ENCODE measurements around the gene SSR2.

The SSR2 gene

GRCh38 chr1:155975375-155976061 lies 45.2 kb downstream of the SSR2 start:
- Histone ChIP-seq H3K4me1 (ENCODE audit: control insufficient read depth in 5 of 5, insufficient read depth in 5 of 5, low read length in 5 of 5) (peaks cover 31 to 93% (median 88%) of the 10 kb centered on the region in 5 donors), H3K27ac (ENCODE audit: low read depth, low read length) (peak overlapping the region; percentile 99), H3K9ac (ENCODE audit: low read length in 5 of 5) (peak overlapping the region; percentile 77 to 93 (median 89)), H3K4me3 (ENCODE audit: low read depth in 1 of 5, low read length in 5 of 5) (peak overlapping the region; percentile 77 to 98 (median 88)), H3K9me3 (ENCODE audit: control insufficient read depth in 5 of 5, low read length in 5 of 5) (no peaks in the 10 kb centered on the region), H3K36me3 (ENCODE audit: control insufficient read depth in 5 of 5, insufficient read depth in 5 of 5, low read length in 5 of 5) (peaks cover 0 to 10% (median 5%) of the 10 kb centered on the region in 5 donors), H3K27me3 (ENCODE audit: control insufficient read depth in 5 of 5, insufficient read depth in 4 of 5, low read length in 5 of 5) (no peaks in the 10 kb centered on the region)

DNA sequence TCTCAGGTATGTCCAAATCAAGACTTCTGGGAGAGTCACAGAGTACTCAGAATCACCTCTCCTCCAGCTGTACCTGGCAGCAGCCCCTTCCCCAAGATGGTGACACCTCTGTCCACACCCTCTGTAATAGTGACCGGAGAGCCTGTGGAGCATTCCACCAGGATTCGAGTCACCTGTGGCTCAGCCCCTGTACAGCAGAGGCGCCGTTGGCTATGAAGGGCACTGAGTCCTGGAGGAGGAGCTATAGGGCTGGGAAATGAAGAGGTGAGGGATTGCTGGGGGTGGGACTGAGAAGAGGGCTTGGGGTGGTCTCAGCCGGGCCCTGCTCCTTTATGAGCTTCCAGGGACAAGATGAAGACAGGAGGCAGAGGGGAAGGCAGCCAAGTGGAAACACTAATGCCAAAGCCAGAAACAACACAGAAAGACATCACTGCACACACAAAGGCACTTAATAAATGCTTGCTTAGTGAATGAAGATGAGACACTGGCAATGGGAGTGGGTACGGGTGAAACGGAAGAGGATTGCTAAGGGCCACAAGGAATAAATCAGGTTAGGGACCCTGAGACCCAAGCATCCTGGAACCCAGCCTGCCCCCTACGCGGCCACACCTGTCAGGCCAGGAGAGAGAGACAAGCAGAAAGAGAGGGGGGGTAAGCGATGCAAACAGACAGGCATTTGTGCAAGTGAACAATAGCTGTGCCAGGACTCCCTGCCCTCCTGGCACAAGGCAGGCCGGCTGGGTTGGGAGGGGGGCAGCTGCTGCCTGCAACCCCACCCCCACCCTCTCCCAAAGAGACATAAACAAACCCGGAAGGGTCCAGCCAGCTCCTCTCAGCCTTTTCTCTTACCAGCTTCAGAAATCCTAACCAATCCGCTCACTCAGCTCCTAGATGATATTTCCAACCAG lies 46.3 kb downstream of the SSR2 start:
- Histone ChIP-seq H3K9me3 (ENCODE audit: control insufficient read depth in 5 of 5, low read length in 5 of 5) (no peaks in the 10 kb centered on the region), H3K27me3 (ENCODE audit: control insufficient read depth in 5 of 5, insufficient read depth in 4 of 5, low read length in 5 of 5) (no peaks in the 10 kb centered on the region), H3K36me3 (ENCODE audit: control insufficient read depth in 5 of 5, insufficient read depth in 5 of 5, low read length in 5 of 5) (peaks cover 0 to 15% (median 6%) of the 10 kb centered on the region in 5 donors), H3K9ac (ENCODE audit: low read length in 5 of 5) (peak overlapping the region in 4 of 5 donors; percentile 46 to 93 (median 84)), H3K4me1 (ENCODE audit: control insufficient read depth in 5 of 5, insufficient read depth in 5 of 5, low read length in 5 of 5) (peaks cover 34 to 93% (median 88%) of the 10 kb centered on the region in 5 donors), H3K4me3 (ENCODE audit: low read depth in 1 of 5, low read length in 5 of 5) (peak overlapping the region; percentile 77 to 98 (median 88)), H3K27ac (ENCODE audit: low read depth, low read length) (peak overlapping the region; percentile 99)

DNA sequence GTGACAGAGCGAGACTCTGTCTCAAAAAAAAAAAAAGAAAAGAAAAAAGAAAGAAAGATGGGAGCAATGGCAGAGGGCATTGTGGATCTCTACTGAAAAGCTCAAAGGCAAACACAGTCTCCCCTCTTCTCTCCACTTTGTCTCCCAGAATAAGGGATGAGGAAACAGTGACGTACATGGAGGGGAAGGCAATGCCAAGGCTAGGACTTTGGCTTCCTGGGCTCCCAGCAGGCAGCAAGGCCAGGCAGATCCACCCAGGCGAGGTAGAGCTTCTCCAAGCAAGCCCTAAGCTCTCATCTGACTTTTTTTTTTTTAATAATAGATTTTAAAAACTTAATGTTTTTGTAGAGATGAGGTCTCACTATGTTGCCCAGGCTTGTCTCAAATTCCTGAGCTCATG lies 47.0 kb downstream of the SSR2 start:
- Histone ChIP-seq H3K9me3 (ENCODE audit: control insufficient read depth in 5 of 5, low read length in 5 of 5) (no peaks in the 10 kb centered on the region), H3K27ac (ENCODE audit: low read depth, low read length) (peak overlapping the region; percentile 99), H3K9ac (ENCODE audit: low read length in 5 of 5) (peak overlapping the region in 1 of 5 donors; percentile 38), H3K36me3 (ENCODE audit: control insufficient read depth in 5 of 5, insufficient read depth in 5 of 5, low read length in 5 of 5) (peaks cover 0 to 22% (median 13%) of the 10 kb centered on the region in 5 donors), H3K27me3 (ENCODE audit: control insufficient read depth in 5 of 5, insufficient read depth in 4 of 5, low read length in 5 of 5) (no peaks in the 10 kb centered on the region), H3K4me1 (ENCODE audit: control insufficient read depth in 5 of 5, insufficient read depth in 5 of 5, low read length in 5 of 5) (peaks cover 37 to 93% (median 88%) of the 10 kb centered on the region in 5 donors), H3K4me3 (ENCODE audit: low read depth in 1 of 5, low read length in 5 of 5) (peak overlapping the region in 1 of 5 donors; percentile 7)

- H3K9ac ChIP-seq (ENCODE audit: low read length in 5 of 5) = peak overlapping the region in 1 of 5 donors; percentile 27
- H3K27ac ChIP-seq (ENCODE audit: low read depth, low read length) = peak overlapping the region; percentile 11
- peak overlapping the region in 1 of 5 donors; percentile 25 for H3K4me3 ChIP-seq (ENCODE audit: low read depth in 1 of 5, low read length in 5 of 5)
These were observed 48.6 kb downstream of the SSR2 start for GRCh38 chr1:155971910-155972809.

GRCh38 chr1:155970531-155971167 lies 50.1 kb downstream of the SSR2 start:
- Histone ChIP-seq H3K9ac (ENCODE audit: low read length in 5 of 5) (peak overlapping the region in 3 of 5 donors; percentile 57 to 77 (median 57)), H3K4me3 (ENCODE audit: low read depth in 1 of 5, low read length in 5 of 5) (peak overlapping the region in 3 of 5 donors; percentile 17 to 35 (median 21)), H3K27me3 (ENCODE audit: control insufficient read depth in 5 of 5, insufficient read depth in 4 of 5, low read length in 5 of 5) (no peaks in the 10 kb centered on the region), H3K27ac (ENCODE audit: low read depth, low read length) (peak overlapping the region; percentile 81), H3K9me3 (ENCODE audit: control insufficient read depth in 5 of 5, low read length in 5 of 5) (no peaks in the 10 kb centered on the region), H3K4me1 (ENCODE audit: control insufficient read depth in 5 of 5, insufficient read depth in 5 of 5, low read length in 5 of 5) (peaks cover 46 to 99% (median 93%) of the 10 kb centered on the region in 5 donors), H3K36me3 (ENCODE audit: control insufficient read depth in 5 of 5, insufficient read depth in 5 of 5, low read length in 5 of 5) (peaks cover 0 to 52% (median 44%) of the 10 kb centered on the region in 5 donors)

More at GRCh38 chr1:155971910-155972809, 48.6 kb downstream of the SSR2 start:
- no peaks in the 10 kb centered on the region for H3K9me3 ChIP-seq (ENCODE audit: control insufficient read depth in 5 of 5, low read length in 5 of 5)
- no peaks in the 10 kb centered on the region for H3K27me3 ChIP-seq (ENCODE audit: control insufficient read depth in 5 of 5, insufficient read depth in 4 of 5, low read length in 5 of 5)
- peaks cover 45 to 99% (median 98%) of the 10 kb centered on the region in 5 donors for H3K4me1 ChIP-seq (ENCODE audit: control insufficient read depth in 5 of 5, insufficient read depth in 5 of 5, low read length in 5 of 5)
- H3K36me3 ChIP-seq (ENCODE audit: control insufficient read depth in 5 of 5, insufficient read depth in 5 of 5, low read length in 5 of 5) = peaks cover 0 to 37% (median 29%) of the 10 kb centered on the region in 5 donors

DNA sequence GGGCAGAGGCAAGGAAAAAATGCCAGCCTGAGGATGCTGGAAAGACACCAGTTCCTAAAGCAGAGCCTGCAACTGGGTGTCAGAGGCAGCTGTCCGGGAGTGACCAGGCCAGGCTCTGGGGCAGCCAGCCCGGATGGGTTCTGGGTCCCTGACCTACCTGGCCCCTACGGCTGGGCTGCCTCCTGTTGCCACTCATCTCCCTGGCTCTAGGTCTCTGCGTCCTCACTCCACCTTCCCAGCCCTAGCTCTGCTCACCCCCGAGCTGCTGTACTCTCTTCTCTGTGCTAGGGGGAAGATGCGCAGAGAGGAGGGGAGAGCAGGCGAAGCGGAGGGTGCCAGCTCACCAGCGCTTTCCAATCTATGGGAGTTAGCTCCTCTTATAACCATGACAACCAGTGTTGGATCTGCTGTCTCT lies 51.4 kb downstream of the SSR2 start:
- Histone ChIP-seq H3K9ac (ENCODE audit: low read length in 5 of 5) (peak overlapping the region in 2 of 5 donors; percentile 15 to 57), H3K4me3 (ENCODE audit: low read depth in 1 of 5, low read length in 5 of 5) (peak overlapping the region in 1 of 5 donors; percentile 23), H3K4me1 (ENCODE audit: control insufficient read depth in 5 of 5, insufficient read depth in 5 of 5, low read length in 5 of 5) (peaks cover 41 to 93% (median 80%) of the 10 kb centered on the region in 5 donors)

DNA sequence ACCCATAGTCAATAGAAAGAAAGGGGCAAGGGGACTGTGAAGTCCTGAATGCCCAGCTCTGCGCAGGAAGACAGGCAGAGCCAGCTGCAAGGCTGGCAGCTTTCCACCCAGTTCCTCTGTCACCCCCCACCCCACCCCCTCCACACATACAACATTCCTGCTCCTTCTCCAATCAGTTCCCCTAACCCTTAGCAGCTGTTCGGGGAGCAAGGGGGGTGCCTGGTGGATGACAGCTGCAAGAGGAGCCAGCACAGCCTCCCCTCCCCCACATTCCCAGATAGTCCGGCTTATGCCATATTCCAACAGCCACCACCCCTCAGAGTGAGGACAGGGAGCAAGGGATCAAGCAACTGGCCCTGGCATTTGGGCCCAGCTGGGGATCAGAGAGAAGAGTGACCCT lies 52.1 kb downstream of the SSR2 start:
- H3K4me3 ChIP-seq (ENCODE audit: low read depth in 1 of 5, low read length in 5 of 5) = peak overlapping the region in 3 of 5 donors; percentile 11 to 33 (median 31)

More for the DNA sequence above, 51.4 kb downstream of the SSR2 start:
- H3K27ac ChIP-seq (ENCODE audit: low read depth, low read length) = peak overlapping the region; percentile 81
- no peaks in the 10 kb centered on the region for H3K9me3 ChIP-seq (ENCODE audit: control insufficient read depth in 5 of 5, low read length in 5 of 5)
- peaks cover 3 to 65% (median 55%) of the 10 kb centered on the region in 5 donors for H3K36me3 ChIP-seq (ENCODE audit: control insufficient read depth in 5 of 5, insufficient read depth in 5 of 5, low read length in 5 of 5)
- no peaks in the 10 kb centered on the region for H3K27me3 ChIP-seq (ENCODE audit: control insufficient read depth in 5 of 5, insufficient read depth in 4 of 5, low read length in 5 of 5)

GRCh38 chr1:155968051-155968400 lies 52.7 kb downstream of the SSR2 start:
- H3K9me3 ChIP-seq (ENCODE audit: control insufficient read depth in 5 of 5, low read length in 5 of 5) = no peaks in the 10 kb centered on the region
- no peaks in the 10 kb centered on the region for H3K27me3 ChIP-seq (ENCODE audit: control insufficient read depth in 5 of 5, insufficient read depth in 4 of 5, low read length in 5 of 5)
- H3K27ac ChIP-seq (ENCODE audit: low read depth, low read length) = peak overlapping the region; percentile 81
- H3K36me3 ChIP-seq (ENCODE audit: control insufficient read depth in 5 of 5, insufficient read depth in 5 of 5, low read length in 5 of 5) = peaks cover 3 to 72% (median 59%) of the 10 kb centered on the region in 5 donors
- H3K4me3 ChIP-seq (ENCODE audit: low read depth in 1 of 5, low read length in 5 of 5) = peak overlapping the region in 4 of 5 donors; percentile 9 to 31 (median 29)
- peak overlapping the region in 3 of 5 donors; percentile 10 to 56 (median 45) for H3K9ac ChIP-seq (ENCODE audit: low read length in 5 of 5)
- peaks cover 34 to 81% (median 68%) of the 10 kb centered on the region in 5 donors for H3K4me1 ChIP-seq (ENCODE audit: control insufficient read depth in 5 of 5, insufficient read depth in 5 of 5, low read length in 5 of 5)

More for the DNA sequence above, 52.1 kb downstream of the SSR2 start:
- peak overlapping the region; percentile 81 for H3K27ac ChIP-seq (ENCODE audit: low read depth, low read length)
- no peaks in the 10 kb centered on the region for H3K27me3 ChIP-seq (ENCODE audit: control insufficient read depth in 5 of 5, insufficient read depth in 4 of 5, low read length in 5 of 5)
- H3K36me3 ChIP-seq (ENCODE audit: control insufficient read depth in 5 of 5, insufficient read depth in 5 of 5, low read length in 5 of 5) = peaks cover 3 to 70% (median 58%) of the 10 kb centered on the region in 5 donors
- H3K4me1 ChIP-seq (ENCODE audit: control insufficient read depth in 5 of 5, insufficient read depth in 5 of 5, low read length in 5 of 5) = peaks cover 35 to 85% (median 73%) of the 10 kb centered on the region in 5 donors
- H3K9me3 ChIP-seq (ENCODE audit: control insufficient read depth in 5 of 5, low read length in 5 of 5) = no peaks in the 10 kb centered on the region
- peak overlapping the region in 1 of 5 donors; percentile 57 for H3K9ac ChIP-seq (ENCODE audit: low read length in 5 of 5)

All from subcutaneous abdominal adipose tissue (tissue), 5 donors.